ENCODE results near the gene MRPL19.
"Not testable (repeated sequence)": the region's sequence is repeated elsewhere in the genome, so short reads cannot be mapped to it uniquely, and the experiment has no call there.

Gene MRPL19

DNA sequence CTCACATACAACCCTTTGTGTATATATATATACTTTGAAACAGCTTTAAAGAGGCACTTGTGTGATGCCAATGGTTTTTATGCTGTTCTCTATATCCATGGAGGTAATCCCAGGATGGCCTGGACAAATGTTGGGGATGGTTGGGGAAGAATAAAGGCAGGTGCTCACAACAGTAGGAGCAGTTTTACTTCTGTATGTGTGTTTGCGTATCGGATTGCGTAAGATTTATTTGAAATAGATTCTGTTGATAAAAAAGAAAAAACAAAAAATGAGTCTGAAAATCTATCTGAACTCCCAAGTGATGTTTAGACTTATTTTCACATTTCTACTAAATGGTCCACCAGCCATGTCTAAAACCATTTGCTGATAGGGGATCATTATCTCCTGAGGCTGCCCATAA lies 29.3 kb downstream of the MRPL19 start:
- no peak for FAIRE-seq

DNA sequence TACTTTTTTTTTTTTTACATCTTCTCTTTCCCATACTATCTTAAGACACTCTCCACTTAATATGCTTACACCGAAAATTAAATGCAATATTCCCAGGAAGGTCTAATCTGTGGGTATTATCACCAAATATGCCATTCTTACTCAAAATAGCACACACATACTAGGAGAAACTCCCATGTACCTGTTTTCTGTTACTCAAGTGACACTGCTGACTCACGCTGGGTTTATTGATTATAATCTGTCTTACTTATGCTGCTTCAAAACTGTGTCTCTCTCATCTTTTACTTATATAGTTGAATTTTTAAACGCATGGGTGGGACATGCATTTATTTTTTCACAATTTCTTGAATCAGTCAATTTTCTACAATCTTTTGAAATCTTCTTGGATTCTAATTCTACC lies 29.9 kb downstream of the MRPL19 start:
- no peak for FAIRE-seq

DNA sequence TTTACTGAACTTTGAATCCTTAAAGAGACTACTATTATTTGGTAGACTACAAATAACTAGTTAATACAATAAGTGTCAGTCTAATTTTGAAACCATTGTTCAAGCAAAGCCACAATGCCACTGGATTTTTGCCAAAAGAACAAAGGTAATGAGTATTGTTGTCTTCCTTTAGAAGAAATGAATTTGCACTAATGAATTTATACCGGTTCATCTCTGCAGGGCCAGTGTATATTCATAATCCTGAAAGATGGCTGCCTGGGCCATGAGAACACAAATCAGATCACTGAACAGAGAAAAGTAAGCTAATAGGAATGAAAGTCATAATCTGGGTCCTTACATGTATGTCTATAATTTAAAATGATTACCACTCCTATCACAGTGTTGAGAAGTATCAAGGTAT lies 33.0 kb downstream of the MRPL19 start:
- FAIRE-seq, result no peak

DNA sequence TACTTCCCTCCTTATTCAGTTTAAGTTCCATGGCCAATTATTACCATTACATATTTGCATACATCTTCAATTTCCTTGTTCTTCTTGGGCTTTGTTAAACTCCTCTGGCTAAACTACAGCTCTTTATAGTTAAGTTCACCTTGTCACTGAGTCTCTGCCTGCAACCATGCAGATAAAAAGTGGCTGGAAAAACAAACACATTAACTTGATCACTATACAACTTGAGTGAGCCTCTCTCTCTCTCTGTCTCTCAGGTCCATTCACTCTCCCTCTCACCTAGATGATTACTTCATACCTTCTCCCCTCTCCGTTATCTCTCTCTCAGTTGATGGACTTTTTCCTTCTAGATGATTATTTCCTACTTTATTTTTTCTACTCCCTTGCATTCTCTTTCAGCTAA lies 33.8 kb downstream of the MRPL19 start:
- FAIRE-seq, result no peak

DNA sequence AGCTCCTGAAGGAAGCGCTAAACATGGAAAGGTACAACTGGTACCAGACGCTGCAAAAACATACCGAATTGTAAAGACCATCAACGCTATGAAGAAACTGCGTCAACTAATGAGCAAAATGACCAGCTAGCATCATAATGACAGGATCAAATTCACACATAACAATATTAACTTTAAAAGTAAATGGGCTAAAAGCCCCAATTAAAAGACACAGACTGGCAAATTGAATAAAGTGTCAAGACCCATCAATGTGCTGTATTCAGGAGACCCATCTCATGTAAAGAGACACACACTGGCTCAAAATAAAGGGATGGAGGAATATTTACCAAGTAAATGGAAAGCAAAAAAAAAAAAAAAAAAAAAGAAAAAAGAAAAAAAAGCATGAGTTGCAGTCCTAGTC lies 36.8 kb downstream of the MRPL19 start:
- not testable (repeated sequence) for FAIRE-seq

DNA sequence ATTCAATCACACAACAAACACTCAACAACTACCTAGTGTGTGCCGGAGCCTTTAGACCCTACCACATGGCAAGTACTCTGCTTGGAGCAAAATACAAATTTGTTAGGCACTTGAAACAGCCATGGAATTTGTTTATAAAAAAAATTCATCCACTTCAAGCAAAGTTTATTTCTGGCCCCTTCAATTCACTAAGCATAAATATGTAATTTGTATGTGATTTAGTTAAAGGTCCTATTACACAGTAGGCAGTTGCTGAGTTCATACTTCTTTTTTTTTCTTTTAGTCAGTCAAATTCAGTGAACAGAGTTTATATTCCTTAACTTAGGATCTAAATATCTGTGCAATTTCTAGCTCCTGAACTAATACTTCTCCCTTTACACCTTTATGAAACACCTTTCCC lies 41.6 kb downstream of the MRPL19 start:
- no peak for FAIRE-seq

DNA sequence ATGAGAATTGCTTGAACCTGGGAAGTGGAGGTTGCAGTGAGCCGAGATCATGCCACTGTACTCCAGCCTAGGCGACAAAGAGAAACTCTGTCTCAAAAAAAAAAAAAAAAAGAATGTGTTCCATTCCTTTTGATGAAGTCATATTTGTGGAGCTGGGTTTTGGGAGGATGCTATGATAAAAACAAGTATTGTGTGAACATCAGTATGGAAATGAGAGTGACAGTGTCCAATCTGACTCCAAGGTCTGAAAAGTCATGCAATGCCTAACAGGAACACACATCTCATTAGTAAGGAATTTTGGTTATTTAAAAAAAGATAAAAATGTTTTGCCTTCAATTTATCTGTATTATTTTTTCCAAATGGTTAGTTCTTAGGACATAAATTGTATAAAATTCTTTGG lies 52.3 kb downstream of the MRPL19 start:
- no peak for FAIRE-seq

DNA sequence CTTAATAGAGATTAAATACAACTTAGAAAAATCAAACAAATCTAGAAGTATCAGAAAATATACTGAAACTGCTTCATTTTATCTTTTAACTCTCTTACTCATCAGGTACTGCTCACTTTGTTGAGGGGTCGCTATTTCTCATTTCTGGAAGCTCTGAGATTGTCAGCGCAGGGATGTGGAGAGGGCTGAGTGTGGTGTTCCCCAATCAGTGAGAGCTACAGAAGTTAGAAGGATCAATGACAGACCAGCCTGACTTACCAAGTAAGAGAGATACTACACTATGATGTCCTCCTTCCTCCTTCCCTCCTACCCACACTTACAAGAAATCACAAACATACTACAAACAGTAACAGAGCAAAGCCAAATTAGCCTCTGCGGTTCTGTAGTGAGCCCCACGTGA lies 56.0 kb downstream of the MRPL19 start:
- FAIRE-seq, result no peak

DNA sequence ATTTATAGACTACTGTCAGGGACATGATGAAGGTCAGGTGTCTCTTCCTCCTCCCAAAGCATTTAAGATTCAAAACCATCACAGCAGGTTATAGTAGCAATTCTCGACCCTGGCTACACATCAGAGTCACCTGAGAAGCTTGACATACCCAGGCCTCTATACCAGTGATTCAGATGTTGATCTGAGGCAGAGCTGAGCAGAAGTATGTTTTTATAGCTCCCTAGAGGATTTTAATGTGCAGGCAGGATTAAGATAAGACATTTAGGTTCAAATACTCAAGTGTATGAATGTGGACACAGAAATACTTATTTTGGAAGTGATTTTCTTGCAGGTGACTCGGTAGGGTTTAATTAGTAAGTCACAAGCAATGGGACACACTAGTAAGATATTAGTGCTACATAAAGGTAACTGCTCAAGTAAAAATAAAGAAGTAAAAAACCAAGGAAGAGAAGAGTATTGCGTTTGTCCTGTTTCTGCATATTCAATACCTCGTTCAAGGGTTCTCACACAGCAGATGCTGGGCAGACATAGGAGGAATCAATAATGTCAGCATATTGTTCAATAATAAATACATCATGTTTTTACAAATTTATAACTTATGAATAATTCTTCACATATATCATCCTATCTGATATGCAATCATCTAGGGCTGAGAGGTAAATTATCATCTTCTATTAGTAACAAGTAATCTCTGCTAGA lies 57.2 kb downstream of the MRPL19 start:
- FAIRE-seq, result no peak

DNA sequence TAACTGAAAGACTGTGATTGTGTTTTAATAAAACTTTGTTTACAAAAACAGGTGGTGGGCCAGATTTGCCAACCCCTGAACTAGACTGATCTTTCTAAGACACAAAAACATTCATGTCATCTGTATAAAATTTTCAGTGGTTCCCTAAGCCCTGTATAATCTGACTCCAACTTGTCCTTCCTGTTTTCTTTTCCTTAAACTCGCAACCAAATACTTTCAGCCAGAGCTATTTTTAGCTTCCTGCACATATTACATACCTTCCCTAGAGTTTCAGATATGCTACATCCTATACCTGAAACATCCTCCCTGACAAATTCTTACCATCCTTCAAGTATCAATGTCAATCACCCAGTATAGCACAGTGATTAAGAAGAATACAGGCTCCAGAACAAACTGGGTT lies 59.3 kb downstream of the MRPL19 start:
- no peak for FAIRE-seq

DNA sequence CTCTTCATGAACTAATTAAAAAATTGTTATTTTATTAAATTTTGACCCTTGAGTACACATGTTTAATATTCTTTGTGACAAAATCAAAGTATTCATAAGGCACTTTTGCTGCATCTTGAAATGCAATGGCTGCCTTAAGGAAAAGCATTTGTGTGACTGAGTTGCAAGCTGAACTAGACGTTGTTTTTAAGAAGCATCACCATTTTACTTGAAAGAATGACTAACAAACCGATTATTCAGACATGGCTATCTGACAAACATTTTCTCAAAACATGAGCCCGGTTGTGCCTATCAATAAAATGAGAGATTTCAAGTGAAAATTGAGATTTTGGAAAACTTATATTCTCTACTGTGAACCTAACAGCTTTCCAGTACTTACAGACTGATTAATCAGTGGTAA lies 61.3 kb downstream of the MRPL19 start:
- no peak for FAIRE-seq

DNA sequence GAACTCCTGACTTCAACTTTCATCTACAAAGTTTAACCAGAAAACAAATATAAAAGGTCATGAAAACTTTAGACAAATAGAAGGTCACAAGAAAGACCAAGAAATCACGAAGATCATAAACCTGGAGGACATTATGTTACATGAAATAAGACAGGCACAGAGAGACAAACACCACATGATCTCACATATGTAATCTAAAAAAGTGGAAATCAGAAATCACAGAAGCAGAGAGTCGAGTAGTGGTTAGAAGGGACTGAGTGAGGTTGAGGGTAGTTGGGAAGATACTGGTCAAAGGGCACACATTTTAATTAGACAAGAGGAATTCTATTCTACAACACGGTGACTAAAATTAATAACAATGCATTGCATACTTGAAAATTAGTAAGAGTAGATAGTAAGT lies 62.7 kb downstream of the MRPL19 start:
- FAIRE-seq, result no peak

DNA sequence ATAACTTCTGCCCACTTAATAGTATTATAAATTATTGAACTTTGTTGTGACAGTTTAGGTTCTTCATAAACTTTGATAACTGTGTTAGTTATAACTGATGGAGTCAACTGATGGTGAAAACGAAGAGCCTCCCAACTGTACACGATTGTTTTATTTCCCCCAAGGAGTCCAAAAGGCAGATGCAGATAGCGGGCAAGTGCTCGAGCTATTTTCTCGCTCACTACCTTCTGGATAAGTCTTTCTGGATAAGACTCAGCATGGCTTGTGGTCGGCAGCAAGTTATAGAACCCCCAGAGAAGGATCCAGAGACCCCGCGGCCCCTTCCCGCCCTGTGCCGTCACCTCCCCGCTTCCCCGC lies 63.6 kb downstream of the MRPL19 start:
- no peak for FAIRE-seq

DNA sequence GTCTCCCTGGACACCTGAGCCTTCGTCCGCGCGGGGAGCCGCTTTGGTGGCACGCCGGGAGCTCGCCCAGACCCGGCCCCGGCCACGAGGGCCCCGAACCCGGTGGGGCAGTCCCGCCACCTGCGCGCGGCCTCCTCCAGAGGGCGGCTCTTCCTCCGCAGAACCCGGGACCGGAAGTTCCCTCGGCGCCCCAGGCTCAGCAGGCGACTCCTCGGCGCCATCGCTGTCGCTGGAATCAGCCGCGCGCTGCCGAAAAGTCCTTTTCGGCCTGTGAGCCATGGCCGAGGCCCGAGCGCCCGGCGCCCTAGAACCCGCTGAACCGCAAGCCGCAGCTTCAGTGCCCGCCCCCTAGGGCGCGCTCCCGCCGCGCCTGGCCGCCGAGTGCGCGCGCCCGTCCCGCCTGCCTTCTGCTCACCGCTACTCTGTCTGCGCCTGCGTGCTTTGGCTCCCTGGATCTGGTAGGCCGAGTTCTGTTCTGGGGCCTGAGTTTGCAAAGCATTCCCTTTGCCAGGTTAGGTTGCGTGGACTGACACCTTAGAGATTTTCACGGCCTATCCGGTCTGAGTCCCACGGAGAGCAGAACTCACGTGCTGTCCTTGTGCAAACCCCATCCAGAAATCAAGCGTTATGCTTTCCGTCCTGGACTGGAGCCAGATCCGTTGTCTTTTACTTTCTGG lies 64.1 kb downstream of the MRPL19 start, which contains the start of gene GCFC2:
Gene GCFC2 (minus strand): TSS at position 339 of the 677 bp plus-strand sequence. CDS start 60 bp downstream, at position 279.
- no peak for FAIRE-seq

DNA sequence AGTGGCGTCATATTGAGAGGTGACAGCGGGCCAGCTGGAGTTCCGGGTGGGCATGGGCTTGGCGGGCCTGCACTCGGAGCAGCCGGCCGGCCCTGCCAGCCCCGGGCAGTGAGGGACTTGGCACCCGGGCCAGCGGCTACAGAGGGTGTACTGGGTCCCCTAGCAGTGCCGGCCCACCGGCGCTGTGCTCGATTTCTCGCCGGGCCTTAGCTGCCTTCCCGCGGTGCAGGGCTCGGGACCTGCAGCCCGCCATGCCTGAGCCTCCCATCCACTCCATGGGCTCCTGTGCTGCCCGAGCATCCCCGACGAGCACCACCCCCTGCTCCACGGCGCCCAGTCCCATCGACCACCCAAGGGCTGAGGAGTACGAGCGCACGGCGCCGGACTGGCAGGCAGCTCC lies 65.0 kb downstream of the MRPL19 start:
- not testable (repeated sequence) for FAIRE-seq

DNA sequence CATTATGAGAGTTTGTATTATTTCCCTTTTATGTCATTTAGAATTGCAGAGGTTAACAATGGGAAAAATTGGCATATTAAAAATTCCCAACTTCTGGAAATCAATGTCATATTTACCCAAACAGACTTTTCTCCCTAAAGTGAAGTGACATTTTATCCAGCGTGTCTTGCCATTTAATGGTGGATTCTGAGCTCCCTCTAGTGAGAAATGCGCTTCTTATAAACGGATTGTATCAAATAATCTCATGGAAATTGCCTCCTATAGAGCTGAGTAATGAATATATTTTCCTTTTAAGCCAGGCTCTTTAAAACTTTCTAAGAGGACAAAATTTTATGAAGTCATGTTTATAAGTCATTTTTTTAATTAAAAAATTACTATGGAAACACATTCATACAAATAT lies 69.8 kb downstream of the MRPL19 start:
- FAIRE-seq, result no peak

DNA sequence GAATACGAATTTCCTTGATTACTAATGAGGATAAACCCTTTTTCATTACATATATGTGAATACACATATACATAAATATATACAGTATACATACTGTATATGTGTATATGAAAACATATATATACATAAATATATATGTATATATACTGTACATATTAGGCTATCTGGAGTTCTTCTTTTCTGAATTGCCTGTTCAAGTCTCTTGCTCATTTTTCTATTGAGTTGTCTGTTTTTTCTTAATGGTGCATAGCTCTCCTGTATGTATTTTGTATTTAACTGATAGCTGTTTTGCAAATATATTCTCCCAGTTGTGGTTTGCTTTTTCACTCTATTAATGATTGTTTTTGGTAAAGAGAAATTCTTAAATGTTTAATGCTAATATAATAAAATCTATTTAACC lies 73.0 kb downstream of the MRPL19 start:
- no peak for FAIRE-seq

DNA sequence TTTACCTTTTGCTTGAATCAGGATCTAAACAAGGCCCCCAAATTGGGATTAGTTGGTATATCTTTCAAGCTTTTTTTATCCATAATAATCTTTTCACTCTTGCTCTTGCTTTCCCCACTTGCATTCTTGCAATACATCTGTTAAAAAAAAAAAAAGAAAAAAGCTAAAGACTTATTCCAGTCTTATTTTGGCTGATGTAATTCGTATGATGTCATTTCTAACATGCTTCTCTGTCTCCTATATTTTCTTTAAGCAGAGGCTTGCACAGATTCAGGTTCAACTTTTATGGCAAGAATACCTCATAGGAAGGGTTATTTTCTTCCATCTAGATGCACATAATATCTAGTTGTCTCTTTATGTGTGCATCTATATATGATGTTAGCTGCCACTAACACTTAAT lies 73.9 kb downstream of the MRPL19 start:
- no peak for FAIRE-seq

DNA sequence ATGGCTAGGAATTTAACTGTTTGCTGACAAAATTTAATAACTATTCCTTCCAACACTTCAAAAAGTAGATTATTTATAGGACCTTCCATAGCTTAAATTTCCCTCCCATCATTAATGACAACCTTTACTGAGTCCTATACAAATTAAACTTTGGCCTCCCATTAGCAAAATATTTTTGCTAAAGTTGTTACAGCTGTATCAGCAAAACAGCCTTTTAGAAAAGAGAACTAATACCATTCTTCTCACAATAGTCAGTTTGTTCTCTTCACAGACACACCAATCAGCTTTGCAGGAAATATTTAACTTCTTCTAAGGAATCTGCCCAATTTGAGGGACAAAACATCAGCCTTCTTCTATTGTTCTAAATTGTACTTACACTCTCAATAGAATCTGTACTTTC lies 76.1 kb downstream of the MRPL19 start:
- FAIRE-seq, result no peak

DNA sequence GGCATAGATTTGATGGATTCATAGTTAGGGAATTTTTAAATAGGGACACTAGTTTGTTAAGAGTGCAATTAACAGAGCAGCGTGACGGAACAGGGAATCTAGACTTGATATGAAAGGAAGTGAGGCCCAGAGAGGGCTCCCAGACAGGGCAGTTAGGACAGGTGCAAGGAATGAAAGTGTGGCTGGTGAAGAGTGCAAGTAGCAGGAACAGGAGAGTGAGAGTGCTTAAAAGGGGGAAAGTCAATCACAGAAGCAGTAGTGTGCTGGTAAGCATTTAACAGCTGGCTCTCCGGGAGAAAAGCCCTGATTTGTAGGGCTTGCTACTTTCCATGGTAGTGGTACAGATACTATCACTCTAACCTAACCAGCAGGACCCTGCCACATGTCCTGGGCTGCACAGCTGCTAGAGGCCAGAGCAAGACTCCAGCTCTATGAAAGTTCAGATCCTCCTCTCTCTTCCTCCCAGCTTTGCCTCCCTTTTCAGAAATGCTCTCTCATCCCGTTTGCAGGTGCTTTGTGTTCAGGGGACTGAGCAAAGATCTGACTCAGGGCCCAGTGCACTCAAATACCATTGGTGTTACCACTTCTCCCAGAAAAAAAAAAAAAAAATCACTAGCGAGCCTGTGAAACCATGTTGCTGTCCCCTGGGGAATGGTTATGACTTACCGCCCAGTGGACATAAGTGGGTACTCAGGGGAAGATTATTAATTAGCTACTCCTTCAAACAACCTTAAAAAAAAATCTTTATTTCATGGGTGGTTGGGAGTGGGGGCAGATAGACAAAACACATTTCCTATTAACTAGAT lies 82.2 kb downstream of the MRPL19 start:
- FAIRE-seq, result no peak

DNA sequence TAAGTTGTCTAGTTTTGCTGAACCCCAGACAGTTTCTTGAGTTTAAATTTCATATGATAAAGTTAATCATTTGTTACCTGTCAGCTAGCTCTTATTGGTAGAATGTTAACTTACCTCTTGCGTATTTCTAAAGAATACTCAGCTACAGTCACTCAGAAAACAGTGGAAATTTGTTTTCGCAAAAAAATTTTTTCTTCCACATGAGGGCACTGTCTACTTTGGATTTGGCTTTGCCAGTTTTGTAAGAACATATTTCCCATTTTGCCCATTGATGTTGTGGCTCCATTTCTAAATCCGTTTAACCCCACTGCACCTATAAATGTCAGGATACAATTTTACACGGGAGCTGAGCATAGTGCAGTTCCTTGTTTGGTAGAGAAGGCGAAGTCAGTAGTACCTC lies 83.3 kb downstream of the MRPL19 start:
- no peak for FAIRE-seq

DNA sequence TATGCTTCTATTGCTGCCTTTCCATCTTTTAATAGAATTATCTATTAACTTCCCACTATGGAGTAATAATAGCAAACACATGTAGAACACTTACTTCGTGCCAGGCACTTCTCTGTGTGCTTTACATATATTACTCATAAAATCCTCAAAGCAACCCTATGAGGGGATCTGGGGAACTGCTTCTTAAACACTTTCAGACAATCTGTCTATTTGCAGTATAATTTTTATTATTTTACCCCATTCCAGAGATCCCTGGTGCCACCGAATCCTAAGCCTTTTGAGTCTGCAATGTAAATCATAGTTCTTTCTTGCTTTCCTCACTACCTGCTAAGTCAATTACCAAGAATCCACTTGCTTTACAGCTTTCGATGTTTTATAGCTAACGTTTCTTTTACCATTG lies 89.7 kb downstream of the MRPL19 start:
- no peak for FAIRE-seq

DNA sequence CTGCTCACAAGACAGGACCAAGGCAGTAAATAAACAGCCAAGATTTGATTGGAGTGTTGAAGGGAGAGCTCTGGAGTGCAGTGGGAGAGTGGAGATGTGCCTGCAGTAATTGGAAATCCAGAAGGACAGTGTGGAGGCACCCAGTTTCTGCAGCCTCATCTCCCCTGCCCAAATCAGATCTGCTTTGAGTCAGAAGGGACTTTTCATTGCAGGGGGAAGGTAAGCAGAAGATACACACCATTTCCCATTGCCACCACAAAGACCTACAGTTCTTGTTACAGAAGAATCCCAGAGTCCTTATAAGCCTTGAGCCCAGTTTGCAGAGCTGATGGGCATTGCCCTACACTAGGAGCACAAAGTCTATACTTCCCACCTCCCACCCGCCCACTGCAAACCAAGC lies 91.4 kb downstream of the MRPL19 start:
- FAIRE-seq, result no peak
